GM04504 (cell line): ENCODE measurements around the gene C19orf73.
"Not testable (repeated sequence)": the region's sequence is repeated elsewhere in the genome, so short reads cannot be mapped to it uniquely, and the experiment has no call there.

Experiments used
- DNase-seq: peaks from one replicate; pipeline ENCODE4 v3.0.0-alpha.2; 2012; ENCODE audit warnings: low read depth

The C19orf73 gene

GRCh38 chr19:49148784-49149651 lies 30.1 kb upstream of the C19orf73 start:
- DNase-seq, result peak; percentile 76

GRCh38 chr19:49148044-49148682 lies 29.2 kb upstream of the C19orf73 start:
- DNase-seq, result no peak

GRCh38 chr19:49146408-49146770 lies 27.4 kb upstream of the C19orf73 start:
- not testable (repeated sequence) for DNase-seq

GRCh38 chr19:49145573-49146407 lies 26.8 kb upstream of the C19orf73 start:
- peak; percentile 44 for DNase-seq

GRCh38 chr19:49142866-49143335 lies 24.0 kb upstream of the C19orf73 start:
- DNase-seq, result peak; percentile 75

GRCh38 chr19:49141352-49141751 lies 22.4 kb upstream of the C19orf73 start:
- DNase-seq, result no peak

GRCh38 chr19:49140951-49141350 lies 22.0 kb upstream of the C19orf73 start:
- DNase-seq, result no peak

GRCh38 chr19:49136771-49137171 lies 17.8 kb upstream of the C19orf73 start:
- DNase-seq, result peak; percentile 57

GRCh38 chr19:49135686-49136085 lies 16.7 kb upstream of the C19orf73 start:
- no peak for DNase-seq

GRCh38 chr19:49133621-49134454 lies 14.9 kb upstream of the C19orf73 start:
- no peak for DNase-seq

GRCh38 chr19:49132974-49133609 lies 14.1 kb upstream of the C19orf73 start:
- no peak for DNase-seq

- no peak for DNase-seq
Observed at GRCh38 chr19:49130325-49130724, 11.4 kb upstream of the C19orf73 start.

GRCh38 chr19:49129238-49129583 lies 10.3 kb upstream of the C19orf73 start:
- no peak for DNase-seq

GRCh38 chr19:49128545-49129237 lies 9.7 kb upstream of the C19orf73 start:
- no peak for DNase-seq

- peak; percentile 94 for DNase-seq
Observed at GRCh38 chr19:49127674-49128544, 9.0 kb upstream of the C19orf73 start.

- not testable (repeated sequence) for DNase-seq
Observed at GRCh38 chr19:49127225-49127624, 8.3 kb upstream of the C19orf73 start.

- DNase-seq, result no peak
Observed at GRCh38 chr19:49126575-49126974, 7.6 kb upstream of the C19orf73 start.

GRCh38 chr19:49125025-49125731 lies 6.2 kb upstream of the C19orf73 start:
- DNase-seq, result no peak

GRCh38 chr19:49123285-49123684 lies 4.3 kb upstream of the C19orf73 start:
- not testable (repeated sequence) for DNase-seq
